GM18511 (cell line): Measurements from ENCODE around the gene MACROD2.
"Not testable (repeated sequence)": the region's sequence is repeated elsewhere in the genome, so short reads cannot be mapped to it uniquely, and the experiment has no call there.

Experiments used
- ATAC-seq: cut with Tn5 transposase; IDR thresholded peaks from one replicate; pipeline ENCODE4 v1.9.1; 2021; ENCODE audit warnings: mild to moderate bottlenecking, moderate library complexity; ENCODE audit not compliant: unreplicated experiment

Gene MACROD2

DNA sequence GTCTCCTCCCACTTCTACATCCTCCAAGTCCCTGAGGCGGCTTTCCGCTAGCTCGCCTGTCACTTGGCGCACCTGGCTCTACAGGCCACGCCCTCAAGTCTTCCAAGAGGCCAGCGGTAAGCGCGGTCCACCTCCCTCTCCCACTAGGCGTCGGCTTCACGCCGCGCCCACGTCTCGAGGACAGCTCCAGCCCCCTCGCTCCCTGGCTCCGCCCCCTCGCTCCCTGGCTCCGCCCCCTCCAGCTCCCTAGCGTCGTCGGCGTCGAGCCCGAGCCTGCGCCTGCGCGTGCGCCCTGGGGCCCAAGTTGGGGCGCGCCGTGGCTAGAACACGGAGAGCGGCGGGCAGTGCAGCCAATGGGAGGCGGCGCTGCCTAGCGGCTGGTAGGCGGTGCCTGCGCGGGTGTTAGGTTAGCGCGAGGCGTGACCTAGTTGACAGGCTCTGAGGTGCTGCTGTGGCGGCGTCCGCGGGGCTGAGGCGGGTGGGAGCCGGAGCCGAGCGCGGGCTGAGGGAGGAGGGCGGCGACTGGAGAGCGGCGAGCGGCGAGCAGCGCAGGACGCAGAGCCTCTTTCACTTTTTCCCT, at the start of gene MACROD2:
TSS of gene MACROD2 (plus strand) at position 431 of the 580 bp plus-strand sequence.
- no peak for ATAC-seq

DNA sequence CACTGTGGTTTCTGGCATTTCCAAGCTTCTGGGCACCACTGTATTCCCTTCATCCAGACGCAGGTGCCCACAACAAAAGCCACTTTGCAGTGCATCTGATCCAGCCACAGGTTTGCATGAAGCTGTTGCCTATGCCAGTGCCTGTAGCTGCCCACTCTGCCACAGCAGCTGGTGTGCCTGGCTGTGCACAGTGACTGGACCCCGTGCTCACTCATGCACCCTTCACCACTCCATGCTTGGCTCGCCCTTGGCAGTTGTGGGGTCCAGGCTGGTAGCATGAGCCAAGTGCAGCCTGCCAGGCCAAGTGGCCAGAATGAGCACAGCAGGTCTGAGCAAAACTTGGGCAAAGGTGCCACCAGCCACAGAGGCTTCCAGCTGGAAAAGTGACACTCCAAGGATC, 47.6 kb upstream of the MACROD2 start:
- no peak for ATAC-seq

DNA sequence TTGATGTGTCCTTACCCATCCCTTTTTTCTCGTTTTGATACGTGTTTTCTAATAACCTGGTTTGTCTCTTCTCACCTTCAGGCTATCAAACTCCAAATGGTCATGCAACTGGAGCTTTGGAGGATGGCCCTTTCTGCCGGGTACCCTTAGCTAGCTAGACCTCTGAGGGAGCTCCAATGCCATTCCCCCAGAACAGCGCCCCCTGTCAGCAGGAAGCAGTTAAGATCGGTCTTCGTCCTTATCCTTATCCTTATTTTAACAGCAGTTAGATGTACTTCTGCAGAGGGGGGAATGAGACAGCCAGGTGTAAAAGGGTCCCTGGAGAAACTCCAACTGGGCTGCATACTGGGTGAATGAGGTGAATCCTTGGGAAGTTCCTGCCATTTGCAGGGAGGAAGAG, 42.1 kb upstream of the MACROD2 start:
- ATAC-seq, result no peak

GRCh38 chr20:13960119-13960518, 35.2 kb upstream of the MACROD2 start:
- no peak for ATAC-seq

DNA sequence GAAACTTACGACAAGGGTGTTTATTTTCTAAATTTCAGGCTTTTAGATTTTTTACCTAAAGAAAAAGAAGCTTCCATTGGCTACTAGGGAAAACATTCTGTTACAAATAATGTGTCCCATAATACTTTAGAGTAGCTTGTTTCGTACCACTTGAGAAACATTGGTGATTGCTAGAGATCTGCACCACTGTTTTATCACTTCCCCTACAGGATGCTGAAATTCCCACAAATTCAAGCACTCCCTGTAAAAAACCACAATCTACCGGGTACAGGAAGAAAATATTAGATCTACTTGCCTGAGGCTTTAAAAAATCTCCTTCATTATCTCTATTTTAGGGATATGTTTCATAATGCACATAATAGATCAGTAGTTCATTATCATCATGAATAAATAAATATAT, 34.8 kb upstream of the MACROD2 start:
- no peak for ATAC-seq

GRCh38 chr20:13984211-13984610, 11.1 kb upstream of the MACROD2 start:
- no peak for ATAC-seq

DNA sequence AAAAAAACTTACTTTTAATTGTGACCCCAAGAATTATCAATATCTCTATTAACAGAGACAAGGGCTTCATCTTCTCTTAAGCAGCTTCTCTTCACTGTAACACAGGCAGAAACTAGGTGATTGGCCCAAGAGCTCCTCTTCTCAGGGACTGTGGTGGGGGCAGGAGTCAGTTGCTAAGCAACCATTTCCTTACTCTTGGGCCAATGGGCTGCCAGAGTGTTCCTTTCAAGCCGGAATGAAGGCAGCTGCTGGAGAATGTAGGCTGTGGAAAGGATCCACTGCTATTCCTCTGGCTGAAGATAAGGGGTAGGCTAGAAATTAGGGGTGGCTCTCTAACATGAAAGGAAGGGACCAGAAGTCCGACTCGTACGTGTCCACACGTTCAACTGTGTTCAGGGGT, 4.9 kb upstream of the MACROD2 start, which contains the start of gene SEL1L2:
TSS of gene SEL1L2 (minus strand) at position 150 of the 400 bp plus-strand sequence. CDS start at position 70, 80 bp downstream.
- ATAC-seq, result no peak

GRCh38 chr20:13991311-13991710, 4.0 kb upstream of the MACROD2 start:
- no peak for ATAC-seq

DNA sequence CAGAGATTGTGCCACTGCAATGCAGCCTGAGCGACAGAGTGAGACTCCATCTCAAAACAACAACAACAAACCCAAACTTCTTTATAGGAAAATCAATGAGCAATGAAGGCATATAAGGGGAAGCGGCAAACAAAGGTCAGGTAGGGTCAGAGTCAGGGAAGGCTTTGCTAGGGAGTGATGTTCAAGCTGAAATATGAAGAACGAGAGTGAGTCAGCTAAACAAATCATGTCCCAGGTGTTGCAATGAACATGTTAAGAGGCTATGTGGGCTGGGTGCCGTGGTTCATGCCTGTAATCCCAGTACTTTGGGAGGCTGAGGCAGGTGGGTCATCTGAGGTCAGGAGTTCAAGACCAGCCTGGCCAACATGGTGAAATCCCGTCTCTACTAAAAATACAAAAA, 3.4 kb upstream of the MACROD2 start:
- ATAC-seq, result not testable (repeated sequence)

- ATAC-seq, result no peak
Observed at GRCh38 chr20:13995841-13996240, 525 bp downstream of the MACROD2 start.

GRCh38 chr20:13996265-13996664, 949 bp downstream of the MACROD2 start:
- ATAC-seq, result no peak

DNA sequence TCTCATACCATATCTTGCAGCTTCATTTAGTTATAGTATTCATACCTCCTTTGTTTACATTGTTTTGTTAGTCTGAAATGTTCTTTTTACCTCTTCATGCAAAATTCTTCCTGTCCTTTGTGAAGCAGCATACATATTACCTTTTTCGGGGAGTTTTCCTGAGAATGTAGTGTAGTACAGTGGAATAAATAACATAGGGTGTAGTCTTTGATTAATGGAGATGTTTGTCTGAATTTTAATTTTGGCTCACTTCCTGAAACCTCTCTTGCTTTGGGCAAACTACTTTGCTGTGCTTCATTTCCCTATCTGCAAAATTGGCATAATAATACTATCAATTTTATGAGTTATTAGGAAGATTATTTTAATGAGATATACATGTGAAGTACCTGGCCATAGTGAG, 5.6 kb downstream of the MACROD2 start:
- ATAC-seq, result no peak

- ATAC-seq, result no peak
Observed at GRCh38 chr20:14005996-14006395, 10.7 kb downstream of the MACROD2 start.

- no peak for ATAC-seq
Observed at GRCh38 chr20:14009208-14009607, 13.9 kb downstream of the MACROD2 start.

DNA sequence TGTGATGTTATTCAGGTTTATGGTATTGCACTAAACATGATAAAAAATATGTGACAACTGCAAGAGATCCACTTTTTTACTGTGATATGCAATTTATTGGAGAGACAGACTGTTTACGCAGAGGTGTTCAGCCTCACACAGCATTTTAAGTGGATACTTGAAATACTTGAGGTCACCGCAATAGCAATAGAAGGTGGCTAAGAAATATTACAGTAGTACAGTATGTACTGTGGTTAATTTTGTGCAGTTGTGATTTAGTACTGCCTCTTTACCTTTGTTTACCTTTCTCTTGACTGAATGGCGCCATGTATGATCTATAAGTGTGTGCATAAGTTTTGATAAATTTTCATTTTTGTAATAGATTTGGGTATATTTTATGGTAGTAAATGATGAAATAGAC, 17.4 kb downstream of the MACROD2 start:
- no peak for ATAC-seq

- ATAC-seq, result no peak
Observed at GRCh38 chr20:14030991-14031390, 35.7 kb downstream of the MACROD2 start.

GRCh38 chr20:14033310-14033709, 38.0 kb downstream of the MACROD2 start:
- ATAC-seq, result no peak

DNA sequence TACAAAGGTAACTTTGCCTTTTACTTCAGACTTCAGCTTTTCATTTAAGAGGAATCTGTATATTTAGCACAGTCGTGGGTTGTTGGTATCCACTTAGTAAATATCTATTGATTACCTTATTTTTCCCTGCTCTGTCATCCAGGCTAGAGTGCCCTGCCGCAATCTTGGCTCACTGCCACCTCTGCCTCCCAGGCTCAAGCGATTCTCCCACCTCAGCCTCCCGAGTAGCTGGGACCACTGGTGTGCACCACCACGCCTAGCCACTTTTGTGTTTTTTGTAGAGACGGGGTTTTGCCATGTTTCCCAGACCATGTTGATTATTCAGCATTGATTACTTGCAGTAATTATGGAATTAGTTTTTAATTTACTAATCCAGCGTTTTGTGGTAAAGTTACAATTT, 41.3 kb downstream of the MACROD2 start:
- no peak for ATAC-seq

- not testable (repeated sequence) for ATAC-seq
Observed at GRCh38 chr20:14044712-14045276, 49.5 kb downstream of the MACROD2 start.

DNA sequence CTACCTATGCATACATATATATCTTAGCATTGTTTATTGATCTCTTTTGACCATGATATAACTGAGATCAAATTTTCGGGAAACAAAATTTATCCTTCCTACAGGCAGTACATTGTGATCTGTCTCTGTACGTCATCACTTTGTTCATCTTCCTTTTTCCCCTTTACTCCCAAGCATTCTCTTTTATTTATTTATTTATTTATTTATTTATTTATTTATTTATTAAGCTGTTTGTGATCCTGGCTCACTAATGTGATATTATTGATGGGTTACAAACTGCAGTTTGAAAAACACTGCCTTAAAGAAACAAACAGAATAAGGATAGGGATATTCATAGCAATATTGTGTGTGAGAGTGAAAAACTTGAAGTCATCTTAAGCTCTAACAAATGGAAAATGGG, 51.2 kb downstream of the MACROD2 start:
- ATAC-seq, result no peak

- ATAC-seq, result peak; percentile 97
Observed at GRCh38 chr20:14049111-14049510, 53.8 kb downstream of the MACROD2 start.

DNA sequence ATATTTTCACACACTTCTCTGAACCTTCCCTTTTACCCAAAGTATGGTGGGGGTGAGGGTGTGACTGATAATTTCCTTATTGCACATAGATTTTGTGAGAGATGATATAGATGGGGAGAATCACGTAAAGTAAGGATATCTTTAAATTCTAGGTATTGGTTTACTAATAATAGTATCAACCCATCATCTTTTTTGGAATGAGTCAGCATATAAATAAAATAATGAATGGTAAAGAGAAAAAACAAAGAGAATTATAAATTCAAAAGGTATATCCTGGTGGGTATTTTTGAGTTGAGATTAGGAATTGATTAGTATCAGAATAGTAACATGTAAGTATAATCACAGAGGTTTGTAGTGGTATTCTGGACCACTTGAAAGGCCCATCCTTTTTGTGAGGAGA, 56.1 kb downstream of the MACROD2 start:
- ATAC-seq, result no peak
